Parathyroid adenoma (tissue), 2 donors: ENCODE measurements around the gene MAPKAPK3.
A peak's percentile ranks its signal among the peaks of the same experiment; 100 is the strongest.

Experiments used
- H2AFZ ChIP-seq: fragments of 300-600 bp; sonication (generic); one replicate; pipeline ENCODE4 v1.7.0; 2017; ENCODE audit warnings: antibody characterized with exemption, mild to moderate bottlenecking
- H3K27ac ChIP-seq: fragments of 300-600 bp; sonication (generic); one replicate; pipeline ENCODE4 v1.7.0; 2017
- H3K27me3 ChIP-seq: fragments of 300-600 bp; sonication (generic); one replicate; pipeline ENCODE4 v1.7.0; 2017; ENCODE audit warnings: low read length; ENCODE audit not compliant: control insufficient read depth, insufficient read depth
- H3K36me3 ChIP-seq: fragments of 300-600 bp; sonication (generic); one replicate; pipeline ENCODE4 v1.7.0; 2017; ENCODE audit warnings: low read length; ENCODE audit not compliant: control insufficient read depth, insufficient read depth
- H3K4me1 ChIP-seq: fragments of 300-600 bp; sonication (generic); one replicate; pipeline ENCODE4 v1.7.0; 2017; ENCODE audit warnings: control low read depth
- H3K4me2 ChIP-seq: fragments of 300-600 bp; sonication (generic); one replicate; pipeline ENCODE4 v1.7.0; 2017; ENCODE audit warnings: low read length
- H3K4me3 ChIP-seq: fragments of 300-600 bp; sonication (generic); one replicate; pipeline ENCODE4 v1.7.0; 2017; ENCODE audit warnings: low read depth, low read length
- H3K79me2 ChIP-seq: fragments of 300-600 bp; sonication (generic); one replicate; pipeline ENCODE4 v1.7.0; 2017; ENCODE audit warnings: control low read depth
- H3K9ac ChIP-seq: fragments of 300-600 bp; sonication (generic); one replicate; pipeline ENCODE4 v1.7.0; 2017; ENCODE audit warnings: mild to moderate bottlenecking
- H3K9me3 ChIP-seq: fragments of 300-600 bp; sonication (generic); one replicate; pipeline ENCODE4 v1.7.0; 2017; ENCODE audit warnings: low read length; ENCODE audit not compliant: control insufficient read depth
- CTCF ChIP-seq: fragments of 300-600 bp; sonication (generic); IDR thresholded peaks from one replicate; pipeline ENCODE4 v1.7.0; 2017; ENCODE audit warnings: antibody characterized with exemption, mild to moderate bottlenecking
- donor health status: primary hyperparathyroidism.

MAPKAPK3 gene

GRCh38 chr3:50604110-50604621, 12.8 kb upstream of the MAPKAPK3 start:
- H3K79me2 ChIP-seq, result peaks cover 5% of the 10 kb centered on the region
- H3K36me3 ChIP-seq, result no peaks in the 10 kb centered on the region
- H3K9ac ChIP-seq, result no peak overlapping the region
- H3K9me3 ChIP-seq, result no peaks in the 10 kb centered on the region
- no peaks in the 10 kb centered on the region for H3K27me3 ChIP-seq
- H3K4me1 ChIP-seq, result peaks cover 61% of the 10 kb centered on the region
- H3K4me3 ChIP-seq, result no peak overlapping the region
- no peak for TF ChIP-seq CTCF
- H2AFZ ChIP-seq, result no peak overlapping the region
- peak overlapping the region; percentile 100 for H3K27ac ChIP-seq
- H3K4me2 ChIP-seq, result no peak overlapping the region

- H3K4me1 ChIP-seq, result peaks cover 59% of the 10 kb centered on the region
- H3K36me3 ChIP-seq, result no peaks in the 10 kb centered on the region
- H3K79me2 ChIP-seq, result peaks cover 11% of the 10 kb centered on the region
- H3K27me3 ChIP-seq, result no peaks in the 10 kb centered on the region
- no peak for TF ChIP-seq CTCF
- peak overlapping the region; percentile 100 for H3K27ac ChIP-seq
- no peak overlapping the region for H3K4me3 ChIP-seq
- peak overlapping the region; percentile 12 for H3K4me2 ChIP-seq
- H2AFZ ChIP-seq, result no peak overlapping the region
- H3K9me3 ChIP-seq, result no peaks in the 10 kb centered on the region
- no peak overlapping the region for H3K9ac ChIP-seq
These were observed 12.0 kb upstream of the MAPKAPK3 start for GRCh38 chr3:50604628-50605588.

- Histone ChIP-seq H3K9me3 (no peaks in the 10 kb centered on the region), H2AFZ (no peak overlapping the region), H3K4me3 (no peak overlapping the region), H3K79me2 (peaks cover 16% of the 10 kb centered on the region), H3K4me2 (peak overlapping the region; percentile 12), H3K36me3 (no peaks in the 10 kb centered on the region), H3K27ac (peak overlapping the region; percentile 41), H3K4me1 (peaks cover 58% of the 10 kb centered on the region), H3K9ac (no peak overlapping the region), H3K27me3 (no peaks in the 10 kb centered on the region)
- no peak for TF ChIP-seq CTCF
These were observed 11.0 kb upstream of the MAPKAPK3 start for GRCh38 chr3:50605901-50606326.

GRCh38 chr3:50606596-50606995, 10.4 kb upstream of the MAPKAPK3 start:
- H3K4me3 ChIP-seq, result no peak overlapping the region
- no peaks in the 10 kb centered on the region for H3K27me3 ChIP-seq
- H3K36me3 ChIP-seq, result no peaks in the 10 kb centered on the region
- TF ChIP-seq CTCF, result no peak
- H3K4me1 ChIP-seq, result peaks cover 54% of the 10 kb centered on the region
- H3K4me2 ChIP-seq, result peak overlapping the region; percentile 5
- no peak overlapping the region for H2AFZ ChIP-seq
- H3K27ac ChIP-seq, result no peak overlapping the region
- no peaks in the 10 kb centered on the region for H3K9me3 ChIP-seq
- H3K79me2 ChIP-seq, result peaks cover 18% of the 10 kb centered on the region
- no peak overlapping the region for H3K9ac ChIP-seq
